NB4 (cell line): ENCODE measurements around the gene ISYNA1.

Source experiments
- DNase-seq: peaks from one replicate; pipeline ENCODE4 v3.0.0; 2010; ENCODE audit warnings: low read depth
- H3K4me3 ChIP-seq: one replicate; pipeline ENCODE4 v1.5.1; 2011; ENCODE audit warnings: mild to moderate bottlenecking, low read depth, low read length, moderate library complexity
- MYC ChIP-seq: IDR thresholded peaks from 2 replicates; pipeline ENCODE4 v1.6.1; 2011; ENCODE audit warnings: low read depth, low read length
- POLR2A ChIP-seq: IDR thresholded peaks from 2 replicates; pipeline ENCODE4 v1.6.1; 2011; ENCODE audit warnings: mild to moderate bottlenecking; ENCODE audit not compliant: insufficient read length; ENCODE audit errors: extremely low read depth
- TF ChIP-seq, protein P1 (sequence below): IDR thresholded peaks from one replicate; pipeline ENCODE4 v1.5.1; 2012; ENCODE audit warnings: low read depth, low read length
- TF ChIP-seq, protein P2 (sequence below): IDR thresholded peaks from 2 replicates; pipeline ENCODE4 v1.6.1; 2011; ENCODE audit warnings: low read depth, low read length

ISYNA1 gene

DNA sequence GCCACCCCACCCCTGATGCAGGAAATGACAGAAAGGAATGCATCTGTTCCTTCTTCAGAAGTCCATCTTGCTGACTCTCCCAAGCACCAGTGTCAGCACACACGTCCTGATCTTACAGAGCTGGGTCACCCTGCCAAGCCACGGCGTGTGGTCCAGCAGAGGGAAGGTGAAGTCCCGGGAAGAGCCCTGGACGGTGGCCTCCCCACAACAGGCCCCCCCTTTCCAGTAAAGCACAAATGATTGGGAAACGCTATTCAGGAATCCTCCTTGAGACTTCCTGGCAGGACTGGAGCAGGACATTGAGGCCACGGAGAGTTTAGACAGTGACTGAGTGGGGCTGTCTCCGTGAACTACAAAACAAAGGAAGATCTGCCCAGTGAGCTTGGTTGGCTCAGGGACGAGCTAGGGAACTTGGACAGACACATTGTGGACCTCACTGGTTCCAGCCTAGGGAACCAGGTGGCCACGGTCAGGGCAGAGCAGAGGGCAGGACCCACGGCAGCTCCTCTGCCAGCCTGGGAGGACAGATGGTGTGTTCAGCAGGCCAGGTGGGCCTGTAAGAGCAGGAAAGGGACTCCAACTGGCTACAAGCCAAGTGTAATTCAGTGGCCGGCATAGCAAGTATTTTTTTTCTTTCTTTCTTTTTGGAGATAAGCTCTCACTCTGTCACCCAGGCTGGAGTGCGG, 42.2 kb upstream of the ISYNA1 start:
- TF ChIP-seq, protein P1, sequence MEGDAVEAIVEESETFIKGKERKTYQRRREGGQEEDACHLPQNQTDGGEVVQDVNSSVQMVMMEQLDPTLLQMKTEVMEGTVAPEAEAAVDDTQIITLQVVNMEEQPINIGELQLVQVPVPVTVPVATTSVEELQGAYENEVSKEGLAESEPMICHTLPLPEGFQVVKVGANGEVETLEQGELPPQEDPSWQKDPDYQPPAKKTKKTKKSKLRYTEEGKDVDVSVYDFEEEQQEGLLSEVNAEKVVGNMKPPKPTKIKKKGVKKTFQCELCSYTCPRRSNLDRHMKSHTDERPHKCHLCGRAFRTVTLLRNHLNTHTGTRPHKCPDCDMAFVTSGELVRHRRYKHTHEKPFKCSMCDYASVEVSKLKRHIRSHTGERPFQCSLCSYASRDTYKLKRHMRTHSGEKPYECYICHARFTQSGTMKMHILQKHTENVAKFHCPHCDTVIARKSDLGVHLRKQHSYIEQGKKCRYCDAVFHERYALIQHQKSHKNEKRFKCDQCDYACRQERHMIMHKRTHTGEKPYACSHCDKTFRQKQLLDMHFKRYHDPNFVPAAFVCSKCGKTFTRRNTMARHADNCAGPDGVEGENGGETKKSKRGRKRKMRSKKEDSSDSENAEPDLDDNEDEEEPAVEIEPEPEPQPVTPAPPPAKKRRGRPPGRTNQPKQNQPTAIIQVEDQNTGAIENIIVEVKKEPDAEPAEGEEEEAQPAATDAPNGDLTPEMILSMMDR = no peak
- TF ChIP-seq MYC (no peak), POLR2A (no peak)
- TF ChIP-seq, protein P2, sequence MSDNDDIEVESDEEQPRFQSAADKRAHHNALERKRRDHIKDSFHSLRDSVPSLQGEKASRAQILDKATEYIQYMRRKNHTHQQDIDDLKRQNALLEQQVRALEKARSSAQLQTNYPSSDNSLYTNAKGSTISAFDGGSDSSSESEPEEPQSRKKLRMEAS = no peak
- no peak overlapping the region for H3K4me3 ChIP-seq
- no peak for DNase-seq

GRCh38 chr19:18478545-18479311, 40.8 kb upstream of the ISYNA1 start:
- no peak overlapping the region for H3K4me3 ChIP-seq
- TF ChIP-seq, protein P1 = no peak
- TF ChIP-seq, protein P2 = peak; percentile 94
- TF ChIP-seq MYC = peak; percentile 99
- DNase-seq = peak; percentile 98

DNA sequence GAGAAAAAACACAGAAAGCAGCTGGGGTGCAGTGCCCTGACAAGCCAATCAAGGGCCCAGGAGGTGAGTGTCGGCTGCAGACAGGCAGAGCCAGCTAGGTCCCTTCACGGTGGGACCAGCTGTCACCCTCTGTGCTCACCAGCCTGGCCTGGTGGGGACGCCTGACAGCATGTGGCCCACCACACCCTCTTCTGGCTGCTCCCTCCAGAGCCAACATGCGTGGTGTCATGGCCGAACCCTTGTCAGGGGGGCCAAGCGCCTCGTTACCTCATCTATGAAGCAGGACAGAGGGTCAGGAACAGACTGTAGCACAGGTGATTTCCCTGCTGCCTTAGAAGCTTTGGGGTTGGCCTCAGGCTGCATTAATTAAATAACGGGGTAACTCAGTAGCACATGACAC, 40.0 kb upstream of the ISYNA1 start:
- DNase-seq = no peak
- H3K4me3 ChIP-seq = no peak overlapping the region
- TF ChIP-seq MYC = no peak
- TF ChIP-seq, protein P1 = no peak

- TF ChIP-seq, protein P1 = peak; percentile 28
- TF ChIP-seq POLR2A (no peak), MYC (no peak)
- H3K4me3 ChIP-seq = no peak overlapping the region
- DNase-seq = peak; percentile 56
Measured at GRCh38 chr19:18477042-18477779, 39.3 kb upstream of the ISYNA1 start.

DNA sequence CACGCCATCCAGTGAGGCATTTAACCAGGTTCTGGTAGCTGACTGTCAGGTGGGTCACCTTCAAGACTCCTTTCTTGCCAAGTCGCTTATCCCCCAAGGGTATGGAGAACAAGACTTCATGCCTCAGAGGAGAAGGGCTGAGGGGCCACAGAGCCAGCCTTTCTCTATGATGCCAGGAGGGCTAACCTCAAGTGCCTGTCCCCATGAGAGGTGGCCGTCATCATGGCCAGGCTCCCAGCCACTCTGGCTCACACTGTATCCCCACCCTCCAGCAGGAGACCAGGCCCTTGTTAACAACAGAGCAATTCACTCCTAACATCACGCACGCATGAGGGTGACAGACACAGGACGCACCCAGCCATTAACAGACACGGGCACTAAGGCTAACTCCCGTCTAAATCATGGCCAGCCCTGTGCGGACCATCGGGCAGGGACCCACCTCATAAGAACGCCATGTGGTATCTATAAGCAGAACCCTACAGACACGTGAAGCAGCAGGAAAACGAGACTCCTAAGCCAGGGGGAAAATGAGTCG, 38.6 kb upstream of the ISYNA1 start:
- no peak for DNase-seq
- H3K4me3 ChIP-seq = no peak overlapping the region
- no peak for TF ChIP-seq MYC
- no peak for TF ChIP-seq POLR2A
- TF ChIP-seq, protein P1 = no peak
- TF ChIP-seq, protein P2 = no peak
